ENCODE measurements around the gene ISY1. TPM values are rescaled to one million over a fixed set of nuclear protein-coding genes. Genes with fewer than 3 reads are reported as not detected.

The ISY1 gene
- total RNA-seq, 1 donor from 2014 or later = 16.2 TPM

GRCh38 chr3:129130291-129130813, 30.5 kb downstream of the ISY1 start:
- H3K9me3 ChIP-seq = no peaks in the 10 kb centered on the region
- peaks cover 0 to 74% of the 10 kb centered on the region in 2 donors for H3K36me3 ChIP-seq
- H3K27ac ChIP-seq = no peak overlapping the region
- TF ChIP-seq CTCF (IDR thresholded peaks at IDR 0.05) (no peak), POLR2A (IDR thresholded peaks at IDR 0.05) (no peak), POLR2AphosphoS5 (IDR thresholded peaks at IDR 0.05; ENCODE audit: insufficient read depth in 1 of 2, low read depth in 1 of 2) (no peak)
- H3K27me3 ChIP-seq = no peaks in the 10 kb centered on the region
- DNase-seq (ENCODE audit: extremely low spot score in 2 of 2) = no peak
- H3K4me1 ChIP-seq = no peaks in the 10 kb centered on the region
- no peak overlapping the region for H3K4me3 ChIP-seq
- intact Hi-C loops (cut with DNase I) = no loop called here

GRCh38 chr3:129128357-129129155, 32.3 kb downstream of the ISY1 start:
- H3K27me3 ChIP-seq = no peaks in the 10 kb centered on the region
- H3K36me3 ChIP-seq = peaks cover 0 to 56% of the 10 kb centered on the region in 2 donors
- H3K27ac ChIP-seq = no peak overlapping the region
- H3K9me3 ChIP-seq = no peaks in the 10 kb centered on the region
- DNase-seq (ENCODE audit: extremely low spot score in 2 of 2) = no peak
- no peak overlapping the region for H3K4me3 ChIP-seq
- intact Hi-C loops (cut with DNase I) = loop anchor here (10.0 kb wide), 1 partner anchor 74 kb away; no protein-coding TSS in a partner anchor
- H3K4me1 ChIP-seq = no peaks in the 10 kb centered on the region
- TF ChIP-seq POLR2A (IDR thresholded peaks at IDR 0.05) = no peak
- TF ChIP-seq CTCF (IDR thresholded peaks at IDR 0.05) = no peak
- no peak for TF ChIP-seq POLR2AphosphoS5 (IDR thresholded peaks at IDR 0.05; ENCODE audit: insufficient read depth in 1 of 2, low read depth in 1 of 2)

- Histone ChIP-seq H3K27ac (no peak overlapping the region), H3K9me3 (no peaks in the 10 kb centered on the region), H3K4me1 (no peaks in the 10 kb centered on the region), H3K4me3 (no peak overlapping the region), H3K27me3 (no peaks in the 10 kb centered on the region), H3K36me3 (peaks cover 0 to 39% of the 10 kb centered on the region in 2 donors)
- intact Hi-C loops (cut with DNase I) = loop anchor here (10.0 kb wide), 1 partner anchor 72 kb away; no protein-coding TSS in a partner anchor
- no peak for DNase-seq (ENCODE audit: extremely low spot score in 2 of 2)
- no peak for TF ChIP-seq CTCF (IDR thresholded peaks at IDR 0.05)
- no peak for TF ChIP-seq POLR2AphosphoS5 (IDR thresholded peaks at IDR 0.05; ENCODE audit: insufficient read depth in 1 of 2, low read depth in 1 of 2)
- no peak for TF ChIP-seq POLR2A (IDR thresholded peaks at IDR 0.05)
Observed at GRCh38 chr3:129126726-129127280, 34.1 kb downstream of the ISY1 start.

GRCh38 chr3:129123314-129124060, 37.4 kb downstream of the ISY1 start:
- DNase-seq (ENCODE audit: extremely low spot score in 2 of 2) = no peak
- TF ChIP-seq POLR2AphosphoS5 (IDR thresholded peaks at IDR 0.05; ENCODE audit: insufficient read depth in 1 of 2, low read depth in 1 of 2) = no peak
- TF ChIP-seq POLR2A (IDR thresholded peaks at IDR 0.05) = no peak
- no peak for TF ChIP-seq CTCF (IDR thresholded peaks at IDR 0.05)
- H3K9me3 ChIP-seq = no peaks in the 10 kb centered on the region
- intact Hi-C loops (cut with DNase I) = loop anchor here (10.0 kb wide), 1 partner anchor 69 kb away; no protein-coding TSS in a partner anchor
- H3K4me3 ChIP-seq = no peak overlapping the region
- H3K27ac ChIP-seq = no peak overlapping the region
- peaks cover 20% of the 10 kb centered on the region for H3K4me1 ChIP-seq
- no peaks in the 10 kb centered on the region for H3K27me3 ChIP-seq
- H3K36me3 ChIP-seq = peaks cover 0 to 6% of the 10 kb centered on the region in 2 donors
